Amniotic stem cell (primary cell): ENCODE results near the gene CCL5.
"Not testable (repeated sequence)": the region's sequence is repeated elsewhere in the genome, so short reads cannot be mapped to it uniquely, and the experiment has no call there.

Experiments used
- DNase-seq: peaks from one replicate; lab custom pipeline; 2025; lab: John Stamatoyannopoulos, UW

CCL5 gene

DNA sequence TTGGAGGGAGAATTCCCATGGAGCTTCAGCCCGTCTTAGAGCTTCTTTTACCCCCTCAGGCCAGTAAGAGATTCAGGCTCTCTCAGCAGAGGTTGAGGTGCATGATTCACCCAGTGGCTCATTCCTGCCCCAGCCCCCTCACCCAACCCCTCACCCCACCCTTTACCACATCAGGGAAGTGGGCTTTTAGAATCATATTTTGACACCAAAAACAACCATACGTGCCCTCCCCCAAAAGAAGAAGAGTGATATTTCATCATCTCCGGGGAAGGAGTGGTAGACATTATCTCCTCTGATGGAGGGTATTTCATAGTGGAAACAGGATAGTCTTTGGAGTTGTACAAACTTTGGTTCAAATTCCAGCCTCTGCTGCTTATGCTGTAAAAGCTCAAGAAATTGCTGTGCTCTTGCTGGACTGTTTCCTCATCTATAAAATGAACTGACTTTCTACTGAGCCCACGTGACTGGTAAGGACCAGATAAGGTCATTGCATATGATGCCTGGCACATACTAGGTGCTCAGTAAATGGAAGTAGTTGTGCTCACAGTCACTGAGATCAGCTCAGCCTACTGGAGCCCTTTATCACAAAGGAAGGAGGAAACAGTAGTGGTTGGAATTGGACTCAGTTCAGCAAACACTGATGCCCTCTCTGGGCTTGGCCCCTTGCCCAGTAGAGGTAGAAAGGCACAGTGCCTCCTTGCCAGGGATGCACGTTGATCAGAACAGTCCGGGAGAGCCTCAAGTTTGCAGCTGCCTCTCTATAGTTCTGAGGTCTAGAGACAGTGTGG is 18.3 kb upstream of the CCL5 start:
- DNase-seq = no peak

- DNase-seq = not testable (repeated sequence)
Measured at GRCh38 chr17:35897772-35898171, 17.6 kb upstream of the CCL5 start.

- DNase-seq = no peak
Measured at GRCh38 chr17:35895636-35896587, 15.8 kb upstream of the CCL5 start.

DNA sequence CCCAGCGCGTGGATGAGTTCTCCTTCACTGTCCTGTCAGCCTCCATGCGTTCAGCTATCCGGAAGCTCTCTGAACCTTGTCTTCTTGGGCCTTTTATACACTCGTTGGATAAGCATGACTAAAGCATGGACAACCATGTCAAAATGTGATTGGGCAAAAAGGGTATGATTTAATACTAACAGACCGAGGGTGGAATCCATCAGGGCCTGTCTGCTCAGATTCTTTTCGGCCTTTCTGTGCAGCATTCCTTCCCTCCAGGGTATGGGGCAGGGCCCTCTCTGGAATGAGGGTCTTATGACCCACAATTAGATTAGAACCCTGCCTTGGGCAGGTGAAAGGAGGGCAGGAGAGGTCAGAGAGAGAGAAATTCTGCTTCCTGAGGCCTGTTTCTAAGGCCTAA is 14.0 kb upstream of the CCL5 start:
- no peak for DNase-seq

GRCh38 chr17:35893751-35894150 is 13.6 kb upstream of the CCL5 start:
- no peak for DNase-seq

DNA sequence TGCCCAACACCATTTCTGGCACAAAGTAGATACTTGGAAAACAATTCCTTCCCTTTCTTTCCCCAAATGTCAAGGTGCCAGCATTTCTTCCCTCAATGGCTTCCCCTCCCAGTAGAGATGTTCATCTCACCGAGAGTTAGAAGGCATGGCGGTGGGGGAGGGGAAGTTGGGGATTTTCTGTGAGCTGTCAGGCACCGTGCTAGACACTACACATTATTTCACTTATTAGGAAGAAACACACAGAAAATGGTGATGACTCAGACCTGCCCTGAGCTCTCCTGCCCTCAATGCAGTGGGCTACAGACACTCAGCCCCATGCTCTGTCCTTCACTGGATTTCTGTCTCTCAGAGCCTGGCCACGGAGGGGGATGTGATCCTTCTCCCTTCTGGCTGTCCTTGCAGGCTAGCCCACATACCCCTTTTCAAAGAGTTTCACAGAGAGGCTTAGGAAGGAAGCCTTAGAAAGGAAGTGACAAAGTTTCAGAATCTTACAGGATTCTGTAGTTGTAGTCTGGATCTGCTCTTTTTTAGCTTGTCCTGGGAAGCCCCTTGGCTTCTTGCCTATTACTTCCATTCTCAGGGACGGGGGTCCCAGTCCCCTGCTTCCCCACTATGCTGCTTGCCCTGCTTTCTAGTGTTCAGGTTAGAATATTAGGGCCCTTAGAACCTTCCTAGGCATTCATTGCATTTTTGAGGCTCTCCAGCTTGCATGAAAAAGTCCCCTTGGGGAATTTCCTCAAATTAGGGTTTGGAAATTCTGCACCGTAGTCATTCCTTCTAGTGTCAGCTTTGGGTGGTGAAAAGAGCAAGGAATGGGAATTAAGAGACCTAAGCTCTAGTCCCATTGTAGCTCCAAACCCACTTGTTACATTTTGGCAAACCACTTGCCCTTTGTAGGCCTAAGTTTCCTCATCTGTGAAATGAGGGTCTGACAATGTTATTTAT is 12.2 kb upstream of the CCL5 start:
- DNase-seq = no peak

- DNase-seq = no peak
Measured at GRCh38 chr17:35891269-35891668, 11.1 kb upstream of the CCL5 start.

GRCh38 chr17:35890774-35891155 is 10.6 kb upstream of the CCL5 start:
- no peak for DNase-seq

- peak; percentile 20 for DNase-seq
Measured at GRCh38 chr17:35889818-35890773, 9.9 kb upstream of the CCL5 start.

DNA sequence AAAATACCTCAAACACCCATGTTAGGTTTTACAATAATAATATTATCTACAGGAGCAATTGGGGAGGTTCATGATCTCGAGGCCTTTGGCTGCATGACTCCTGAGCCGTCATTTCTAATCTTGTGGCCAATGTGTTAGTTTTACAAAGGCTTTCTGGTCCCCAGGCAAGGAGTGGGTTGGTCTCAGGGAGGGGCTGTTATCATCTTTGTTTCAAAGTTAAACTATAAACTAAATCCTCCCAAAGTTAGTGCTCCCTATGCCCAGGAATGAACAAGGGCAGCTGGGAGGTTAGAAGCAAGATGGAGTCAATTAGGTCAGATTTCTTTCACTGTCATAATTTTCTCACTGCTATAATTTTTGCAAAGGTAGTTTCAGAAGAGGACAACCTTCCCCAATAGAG is 9.1 kb upstream of the CCL5 start:
- no peak for DNase-seq

- no peak for DNase-seq
Measured at GRCh38 chr17:35878361-35878760, 1.8 kb downstream of the CCL5 start.

GRCh38 chr17:35877345-35878029 is 2.7 kb downstream of the CCL5 start:
- no peak for DNase-seq

DNA sequence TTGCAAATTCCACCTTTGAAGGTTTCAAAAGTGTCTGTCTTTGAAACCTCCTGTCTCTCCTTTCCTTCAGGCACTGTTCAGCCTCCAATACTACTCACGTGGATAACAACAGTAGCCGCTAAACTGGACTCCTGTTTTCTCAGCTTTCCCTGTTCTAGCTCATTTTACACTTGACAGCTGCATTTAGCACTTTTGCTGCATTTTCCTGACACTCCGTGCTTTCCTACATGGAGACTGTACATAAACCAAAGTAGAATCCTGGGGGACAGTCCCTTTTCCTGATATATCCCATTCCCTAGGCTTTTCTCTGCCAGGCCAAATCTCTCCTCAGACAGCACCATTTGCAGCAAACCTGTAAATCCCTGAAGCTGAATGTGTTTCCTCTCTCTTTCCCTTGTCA is 3.6 kb downstream of the CCL5 start:
- DNase-seq = no peak

DNA sequence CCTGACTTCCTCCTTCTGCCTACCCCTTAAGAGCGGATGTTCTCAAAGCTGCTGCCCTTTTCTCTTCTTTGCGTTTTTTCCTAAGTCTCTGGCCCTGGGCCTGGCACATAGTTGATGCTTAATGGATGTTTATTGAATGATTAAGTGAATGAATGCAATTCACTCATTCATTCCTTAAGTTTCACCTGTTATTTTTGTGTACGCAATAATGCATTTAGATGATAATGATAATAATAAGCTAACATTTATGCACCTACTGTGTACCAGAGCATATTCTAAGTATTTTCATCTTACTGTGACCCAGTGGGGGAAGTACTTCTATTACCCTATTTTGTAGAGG is 4.4 kb downstream of the CCL5 start:
- DNase-seq = no peak

DNA sequence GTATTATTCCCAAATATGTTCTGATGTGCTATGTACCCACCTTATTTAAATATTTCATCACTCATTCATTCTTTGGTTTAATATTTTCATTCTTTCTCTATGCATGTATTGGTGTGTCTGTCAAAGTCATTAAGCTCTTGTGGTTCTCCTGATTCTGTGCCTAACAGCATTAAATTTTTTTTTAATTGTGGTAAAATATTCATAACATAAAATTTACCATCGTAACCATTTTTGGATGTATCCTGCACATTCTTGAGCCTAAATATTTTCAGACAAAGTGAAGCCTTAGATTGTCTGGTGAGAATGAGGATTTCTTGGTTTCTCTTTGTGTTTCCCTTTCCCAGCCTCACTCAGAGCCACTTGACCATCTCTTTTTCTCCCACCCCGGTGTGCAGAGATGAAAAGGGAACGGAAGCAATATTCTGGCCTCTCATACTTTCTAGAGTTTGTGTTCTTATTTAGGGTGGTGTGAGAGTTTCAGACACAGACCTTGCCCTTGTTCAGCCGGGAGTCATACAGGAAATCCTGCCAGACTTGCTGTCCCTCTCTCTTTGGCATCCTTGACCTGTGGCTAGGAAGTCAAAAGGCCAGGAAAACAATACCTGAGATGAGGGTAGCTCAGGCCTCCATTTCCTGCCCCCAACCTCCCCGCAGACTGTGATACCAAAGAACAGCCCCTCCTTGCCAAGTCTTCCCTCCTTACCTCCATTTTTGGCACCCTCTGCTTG is 4.9 kb downstream of the CCL5 start:
- no peak for DNase-seq

- no peak for DNase-seq
Measured at GRCh38 chr17:35872196-35872980, 7.8 kb downstream of the CCL5 start.

GRCh38 chr17:35870906-35871819 is 9.0 kb downstream of the CCL5 start:
- DNase-seq = no peak

GRCh38 chr17:35868737-35869136 is 11.4 kb downstream of the CCL5 start, which contains the start of gene HEATR9:
TSS of gene HEATR9 (minus strand) at chr17:35868891. CDS start at chr17:35868742, 149 bp downstream.
- no peak for DNase-seq
